Right cardiac atrium (tissue), 5 donors: ENCODE results near the gene NOX5. TPM values are rescaled to one million over a fixed set of nuclear protein-coding genes. Genes with fewer than 3 reads are reported as not detected.
A peak's percentile ranks its signal among the peaks of the same experiment; 100 is the strongest.

Experiments used
- ATAC-seq, 2 donors: fragments of 200-7000 bp; cut with Tn5 transposase; one replicate each; pipeline versions ENCODE4 v1.8.0 to v1.9.1; 2020; ENCODE audit warnings: moderate library complexity in 2 of 2, mild to moderate bottlenecking in 1 of 2
- DNase-seq, 3 donors: peaks; one replicate each; pipeline ENCODE4 v3.0.0-alpha.2; 2020
- H3K27ac ChIP-seq: one replicate; pipeline ENCODE4 v1.5.1; 2013; ENCODE audit warnings: mild to moderate bottlenecking, low read length, control low read depth, moderate library complexity
- H3K27me3 ChIP-seq: one replicate; pipeline ENCODE4 v1.6.1; 2013; ENCODE audit not compliant: control insufficient read depth, insufficient read depth
- H3K4me1 ChIP-seq: one replicate; pipeline ENCODE4 v1.6.1; 2013; ENCODE audit warnings: low read length; ENCODE audit not compliant: control insufficient read depth, insufficient read depth
- H3K4me3 ChIP-seq: one replicate; pipeline ENCODE4 v1.5.1; 2013; ENCODE audit warnings: low read length, control low read depth
- H3K9me3 ChIP-seq: one replicate; pipeline ENCODE4 v1.6.1; 2013; ENCODE audit warnings: low read length; ENCODE audit not compliant: control insufficient read depth
- WGBS: extraction: QIAGEN DNeasy Blood & Tissue Kit; methylation state at CpG from one replicate; pipeline ENCODE4 v1.1.7; 2013; 5-methylcytosine and 5-hydroxymethylcytosine counted together
- intact Hi-C, 4 donors: fragments of 100-400 bp; cut with DNase I; formaldehyde crosslinking; loops; one replicate each; pipeline versions ENCODE4 v1.11.0 to v1.14.0; 2022 to 2023
- polyA plus RNA-seq: library from polyadenylated mRNA; stranded (reverse); fragments of 200-250 nt; gene quantifications from one replicate; pipeline ENCODE4 v1.2.3, GENCODE V29; 2013
- total RNA-seq, 4 donors: library from RNA; stranded (reverse); fragmentation: NEBNext Ultra II Directional; extraction: Animal tissue kit (Norgen Biotek cat#: 25700); gene quantifications; one replicate each; pipeline ENCODE4 v1.2.1, GENCODE V29; 2021
- donor health status: healthy with polysubstance abuse.
- donor health status: DM: no; HTN: yes; CAD: no.
- donor health status: DM: no; HTN: no; CAD: no.
- donor health status: DM: no; HTN: yes; CAD: no; lungs with severe emphysema.
- donor health status: DM: yes; HTN: yes; CAD: no.

NOX5 gene
- total and polyA plus RNA-seq, 5 donors, result 0.03 to 0.17 (median 0.07) TPM; not detected in 1

- H3K4me1 ChIP-seq, result no peaks in the 10 kb centered on the region
- H3K27me3 ChIP-seq, result no peaks in the 10 kb centered on the region
- intact Hi-C loops, result no loop called here
- ATAC-seq (no peak), DNase-seq (no peak)
- no peak overlapping the region for H3K27ac ChIP-seq
- no peaks in the 10 kb centered on the region for H3K9me3 ChIP-seq
- H3K4me3 ChIP-seq, result no peak overlapping the region
- 66% methylated on average over 2 of the region's 2 CpGs for WGBS
Measured at GRCh38 chr15:69021895-69022294, 7.4 kb downstream of the NOX5 start.

DNA sequence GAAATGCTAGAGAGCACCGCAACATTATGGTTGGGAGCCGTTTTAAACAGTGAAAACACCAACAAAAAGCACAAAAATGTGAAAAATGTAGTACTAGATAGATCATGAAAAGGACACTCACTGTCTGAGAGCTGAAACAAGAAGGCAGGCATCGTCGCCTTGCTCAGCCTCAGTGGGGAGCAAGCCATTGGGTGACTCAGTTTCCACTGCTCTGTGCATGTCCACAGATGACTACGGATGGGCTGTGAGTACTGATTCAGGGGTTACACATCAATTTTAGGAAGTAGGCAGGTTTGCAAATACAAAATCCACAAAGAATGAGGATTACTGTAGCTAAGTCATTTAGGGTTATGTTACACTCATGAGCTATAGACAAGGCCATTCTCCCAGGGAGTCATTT is 10.8 kb downstream of the NOX5 start:
- H3K27ac ChIP-seq, result no peak overlapping the region
- H3K4me3 ChIP-seq, result no peak overlapping the region
- intact Hi-C loops, result no loop called here
- DNase-seq (no peak), ATAC-seq (no peak)
- no peaks in the 10 kb centered on the region for H3K4me1 ChIP-seq
- H3K9me3 ChIP-seq, result no peaks in the 10 kb centered on the region
- WGBS, result 82% methylated on average over 5 of the region's 5 CpGs
- H3K27me3 ChIP-seq, result no peaks in the 10 kb centered on the region

GRCh38 chr15:69026355-69026754 is 11.9 kb downstream of the NOX5 start:
- no peaks in the 10 kb centered on the region for H3K9me3 ChIP-seq
- H3K27me3 ChIP-seq, result no peaks in the 10 kb centered on the region
- intact Hi-C loops, result no loop called here
- DNase-seq, result no peak
- H3K4me1 ChIP-seq, result peaks cover under 1% of the 10 kb centered on the region
- H3K4me3 ChIP-seq, result no peak overlapping the region
- ATAC-seq, result no peak
- H3K27ac ChIP-seq, result no peak overlapping the region
- 96% methylated on average over 5 of the region's 5 CpGs for WGBS

GRCh38 chr15:69027976-69028518 is 13.6 kb downstream of the NOX5 start:
- no peaks in the 10 kb centered on the region for H3K27me3 ChIP-seq
- intact Hi-C loops, result no loop called here
- H3K27ac ChIP-seq, result no peak overlapping the region
- no peaks in the 10 kb centered on the region for H3K9me3 ChIP-seq
- 91% methylated on average over 9 of the region's 9 CpGs for WGBS
- H3K4me3 ChIP-seq, result no peak overlapping the region
- peaks cover 3% of the 10 kb centered on the region for H3K4me1 ChIP-seq
- DNase-seq, result no peak
- ATAC-seq, result no peak

- Histone ChIP-seq H3K4me1 (peaks cover 3% of the 10 kb centered on the region), H3K4me3 (peak overlapping the region; percentile 28), H3K27ac (no peak overlapping the region), H3K9me3 (no peaks in the 10 kb centered on the region), H3K27me3 (no peaks in the 10 kb centered on the region)
- peak; percentile 70 to 76 for ATAC-seq
- intact Hi-C loops, result no loop called here
- WGBS, result 13% methylated on average over 42 of the region's 42 CpGs
- DNase-seq, result peak; percentile 29 to 74 (median 73)
Measured at GRCh38 chr15:69031013-69032001, 16.8 kb downstream of the NOX5 start.

DNA sequence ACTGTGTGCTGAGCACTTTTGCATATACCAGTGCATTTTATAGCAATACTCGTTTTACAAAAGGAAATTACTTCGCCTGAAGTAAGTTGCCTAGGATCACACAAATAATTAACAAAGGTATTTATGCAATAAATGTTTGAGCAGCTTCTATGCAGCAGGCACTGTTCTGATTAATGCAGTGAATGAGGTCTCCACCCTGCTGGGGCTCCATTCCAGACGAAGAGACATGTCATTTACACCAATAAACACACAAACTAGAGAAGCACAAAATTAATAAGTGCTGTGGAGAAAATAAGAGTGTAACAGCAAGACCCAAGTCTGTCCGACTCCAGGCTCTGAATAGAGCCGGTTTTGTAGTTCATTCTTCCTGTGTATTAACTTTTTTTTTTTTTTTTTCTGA is 17.5 kb downstream of the NOX5 start:
- WGBS, result 51% methylated on average over 5 of the region's 5 CpGs
- no peaks in the 10 kb centered on the region for H3K27me3 ChIP-seq
- H3K4me3 ChIP-seq, result peak overlapping the region; percentile 28
- no peaks in the 10 kb centered on the region for H3K9me3 ChIP-seq
- DNase-seq, result no peak
- no peak overlapping the region for H3K27ac ChIP-seq
- intact Hi-C loops, result no loop called here
- peaks cover 3% of the 10 kb centered on the region for H3K4me1 ChIP-seq
- ATAC-seq, result no peak

GRCh38 chr15:69032703-69033373 is 18.3 kb downstream of the NOX5 start:
- ATAC-seq, result no peak
- Histone ChIP-seq H3K4me3 (no peak overlapping the region), H3K27me3 (no peaks in the 10 kb centered on the region), H3K9me3 (no peaks in the 10 kb centered on the region), H3K4me1 (peaks cover 3% of the 10 kb centered on the region), H3K27ac (no peak overlapping the region)
- intact Hi-C loops, result no loop called here
- peak in 1 of 3 donors; percentile 45 for DNase-seq
- 87% methylated on average over 43 of the region's 43 CpGs for WGBS

DNA sequence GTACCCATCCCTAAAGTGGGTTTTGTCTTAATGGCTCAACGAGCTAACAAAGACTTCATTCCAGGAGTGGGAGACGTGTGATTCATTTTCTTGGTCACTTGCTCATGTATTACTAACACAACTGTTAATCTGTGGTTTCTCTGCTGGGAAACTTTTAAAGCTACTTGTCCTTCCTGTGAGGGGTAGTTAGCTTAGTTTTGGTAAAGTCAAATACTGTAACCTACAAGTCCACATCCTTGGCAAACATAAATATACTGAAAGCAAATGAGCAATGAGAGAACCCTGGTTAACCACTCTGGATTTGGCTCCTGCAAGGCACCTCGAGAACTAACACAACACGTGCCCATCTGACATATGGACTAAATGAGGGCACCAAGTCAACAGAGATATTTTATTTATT is 19.9 kb downstream of the NOX5 start:
- DNase-seq, result no peak
- peaks cover 3% of the 10 kb centered on the region for H3K4me1 ChIP-seq
- no peaks in the 10 kb centered on the region for H3K27me3 ChIP-seq
- no peaks in the 10 kb centered on the region for H3K9me3 ChIP-seq
- no peak for ATAC-seq
- H3K4me3 ChIP-seq, result no peak overlapping the region
- no peak overlapping the region for H3K27ac ChIP-seq
- intact Hi-C loops, result no loop called here
- 61% methylated on average over 4 of the region's 4 CpGs for WGBS

DNA sequence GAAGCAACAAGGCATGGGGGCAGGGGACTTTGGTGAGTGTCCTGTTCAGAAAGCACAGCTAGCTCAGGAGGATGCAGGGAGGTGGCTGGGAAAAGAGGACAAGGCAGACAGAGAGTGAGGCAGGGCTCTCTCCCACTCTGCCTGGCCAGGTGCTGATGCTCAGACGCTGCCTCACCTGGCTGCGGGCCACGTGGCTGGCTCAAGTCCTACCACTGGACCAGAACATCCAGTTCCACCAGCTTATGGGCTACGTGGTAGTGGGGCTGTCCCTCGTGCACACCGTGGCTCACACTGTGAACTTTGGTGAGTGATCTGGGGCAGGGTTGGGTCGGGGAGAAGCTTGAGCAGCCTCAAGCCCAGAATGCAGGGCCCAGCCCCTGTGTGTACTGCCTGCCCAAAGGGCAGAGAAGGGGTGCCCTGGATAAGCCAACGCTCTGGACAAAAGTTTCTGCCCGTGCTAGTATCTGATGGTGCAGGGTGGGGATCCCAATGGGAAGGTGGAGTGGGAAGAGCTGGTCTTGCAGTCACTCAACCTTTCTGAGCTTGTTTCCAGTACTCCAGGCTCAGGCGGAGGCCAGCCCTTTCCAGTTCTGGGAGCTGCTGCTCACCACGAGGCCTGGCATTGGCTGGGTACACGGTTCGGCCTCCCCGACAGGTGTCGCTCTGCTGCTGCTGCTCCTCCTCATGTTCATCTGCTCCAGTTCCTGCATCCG is 20.9 kb downstream of the NOX5 start:
- WGBS, result 60% methylated on average over 16 of the region's 16 CpGs
- no peaks in the 10 kb centered on the region for H3K27me3 ChIP-seq

GRCh38 chr15:69035918-69036258 is 21.4 kb downstream of the NOX5 start:
- Histone ChIP-seq H3K9me3 (no peaks in the 10 kb centered on the region), H3K4me3 (no peak overlapping the region), H3K27me3 (no peaks in the 10 kb centered on the region), H3K4me1 (peaks cover 3% of the 10 kb centered on the region), H3K27ac (no peak overlapping the region)
- 78% methylated on average over 1 of the region's 1 CpG for WGBS
- no peak for DNase-seq
- no peak for ATAC-seq
- intact Hi-C loops, result no loop called here

More for the DNA sequence above, 20.9 kb downstream of the NOX5 start:
- ATAC-seq (no peak), DNase-seq (peak in 1 of 3 donors; percentile 55)
- H3K27ac ChIP-seq, result no peak overlapping the region
- no peak overlapping the region for H3K4me3 ChIP-seq
- H3K9me3 ChIP-seq, result no peaks in the 10 kb centered on the region
- peaks cover 3% of the 10 kb centered on the region for H3K4me1 ChIP-seq
- intact Hi-C loops, result no loop called here
